Activated CD4-positive, alpha-beta T cell treated with anti-CD3 and anti-CD28 coated beads, Interleukin-2, Interleukin-4, amounts not matched to agents 100 ng/mL and 50 ng/mL, durations not matched to agents 16 hours and 8 hours (primary cell): ENCODE measurements around the gene HIF1A.
"Not testable (repeated sequence)": the region's sequence is repeated elsewhere in the genome, so short reads cannot be mapped to it uniquely, and the experiment has no call there.

Source experiments
- DNase-seq: peaks from one replicate; pipeline ENCODE4 v3.0.0-alpha.2; 2020; ENCODE audit warnings: low spot score

The HIF1A gene

GRCh38 chr14:61673305-61673704 is 22.0 kb upstream of the HIF1A start:
- no peak for DNase-seq

GRCh38 chr14:61675291-61675690 is 20.0 kb upstream of the HIF1A start:
- no peak for DNase-seq

- DNase-seq, result no peak
Observed at GRCh38 chr14:61677479-61677878, 17.8 kb upstream of the HIF1A start.

- no peak for DNase-seq
Observed at GRCh38 chr14:61678975-61679374, 16.3 kb upstream of the HIF1A start.

- no peak for DNase-seq
Observed at GRCh38 chr14:61681413-61681812, 13.9 kb upstream of the HIF1A start.

- DNase-seq, result no peak
Observed at GRCh38 chr14:61683108-61683507, 12.2 kb upstream of the HIF1A start.

- DNase-seq, result no peak
Observed at GRCh38 chr14:61690039-61690438, 5.3 kb upstream of the HIF1A start.

GRCh38 chr14:61690982-61691381 is 4.3 kb upstream of the HIF1A start:
- DNase-seq, result peak; percentile 15

- peak; percentile 38 for DNase-seq
Observed at GRCh38 chr14:61691495-61691894, 3.8 kb upstream of the HIF1A start.

- DNase-seq, result no peak
Observed at GRCh38 chr14:61694039-61694438, 1.3 kb upstream of the HIF1A start.

GRCh38 chr14:61695695-61696527 is 598 bp downstream of the HIF1A start:
- peak; percentile 60 for DNase-seq

GRCh38 chr14:61696753-61697318 is 1.5 kb downstream of the HIF1A start:
- no peak for DNase-seq

- DNase-seq, result no peak
Observed at GRCh38 chr14:61698206-61698980, 3.1 kb downstream of the HIF1A start.

GRCh38 chr14:61699027-61699426 is 3.7 kb downstream of the HIF1A start:
- DNase-seq, result no peak

- DNase-seq, result no peak
Observed at GRCh38 chr14:61700104-61700886, 5.0 kb downstream of the HIF1A start.

- DNase-seq, result no peak
Observed at GRCh38 chr14:61701946-61702345, 6.6 kb downstream of the HIF1A start.

GRCh38 chr14:61703342-61704129 is 8.2 kb downstream of the HIF1A start:
- peak; percentile 41 for DNase-seq

- DNase-seq, result no peak
Observed at GRCh38 chr14:61704554-61704953, 9.2 kb downstream of the HIF1A start.

- DNase-seq, result no peak
Observed at GRCh38 chr14:61705017-61705416, 9.7 kb downstream of the HIF1A start.

- no peak for DNase-seq
Observed at GRCh38 chr14:61706096-61706690, 10.9 kb downstream of the HIF1A start.

GRCh38 chr14:61707774-61708173 is 12.5 kb downstream of the HIF1A start:
- DNase-seq, result not testable (repeated sequence)
